Measurements from ENCODE around the gene MAK.

GRCh38 chr6:10861086-10861485 lies 22.7 kb upstream of the MAK start:
- no peak for TF ChIP-seq CTCF (IDR thresholded peaks at IDR 0.05 in 2 of 3, conservative IDR thresholded peaks at IDR 0.05 in 1 of 3; ENCODE audit: borderline replicate concordance in 1 of 3, insufficient read depth in 1 of 3, low read depth in 2 of 3, low read length in 2 of 3)
- TF ChIP-seq ZFX (IDR thresholded peaks at IDR 0.05) = no peak
- no peak for TF ChIP-seq EZH2phosphoT487 (IDR thresholded peaks at IDR 0.05; ENCODE audit: borderline replicate concordance)
- no peak for TF ChIP-seq POLR2AphosphoS5 (IDR thresholded peaks at IDR 0.05; ENCODE audit: low read depth, low read length)
- no peak for TF ChIP-seq POLR2A (IDR thresholded peaks at IDR 0.05; ENCODE audit: borderline replicate concordance, extremely low read depth, insufficient read depth, insufficient read length)
- TF ChIP-seq CEBPB (IDR thresholded peaks at IDR 0.05; ENCODE audit: low read depth) = no peak
- TF ChIP-seq RAD21 (IDR thresholded peaks at IDR 0.05; ENCODE audit: low read depth) = no peak
